GM21390 (cell line): Measurements from ENCODE around the gene XPNPEP3.
"Not testable (repeated sequence)": the region's sequence is repeated elsewhere in the genome, so short reads cannot be mapped to it uniquely, and the experiment has no call there.

ENCODE experiments used
- ATAC-seq: cut with Tn5 transposase; IDR thresholded peaks from one replicate; pipeline ENCODE4 v1.9.1; 2021; ENCODE audit not compliant: unreplicated experiment

XPNPEP3 gene

DNA sequence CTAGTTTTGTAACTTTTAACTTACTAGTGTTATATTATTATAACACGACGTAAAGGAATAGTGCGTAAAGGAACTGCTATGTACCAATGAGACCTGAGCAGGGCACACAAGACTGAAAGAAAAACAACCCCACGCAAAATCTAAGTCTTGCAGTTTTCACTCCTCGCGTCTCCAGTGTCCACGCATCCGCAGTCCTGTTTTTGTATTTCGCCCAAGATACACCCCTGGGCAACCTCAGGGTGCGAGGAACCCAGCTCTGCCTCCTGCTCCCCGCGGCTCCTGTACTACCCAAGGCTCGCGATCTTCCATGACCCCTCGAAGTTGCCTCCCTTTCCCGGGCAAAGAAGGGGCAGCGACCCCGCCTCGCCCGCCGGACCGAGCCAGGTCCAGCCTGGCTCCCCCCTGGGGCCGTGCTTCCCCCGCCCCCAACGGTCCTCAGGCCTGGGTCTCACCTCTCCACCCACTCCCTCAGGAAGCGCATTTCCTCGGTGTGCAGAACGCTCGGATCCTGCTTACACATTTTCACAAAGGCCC, 902 bp upstream of the XPNPEP3 start:
- peak; percentile 32 for ATAC-seq

DNA sequence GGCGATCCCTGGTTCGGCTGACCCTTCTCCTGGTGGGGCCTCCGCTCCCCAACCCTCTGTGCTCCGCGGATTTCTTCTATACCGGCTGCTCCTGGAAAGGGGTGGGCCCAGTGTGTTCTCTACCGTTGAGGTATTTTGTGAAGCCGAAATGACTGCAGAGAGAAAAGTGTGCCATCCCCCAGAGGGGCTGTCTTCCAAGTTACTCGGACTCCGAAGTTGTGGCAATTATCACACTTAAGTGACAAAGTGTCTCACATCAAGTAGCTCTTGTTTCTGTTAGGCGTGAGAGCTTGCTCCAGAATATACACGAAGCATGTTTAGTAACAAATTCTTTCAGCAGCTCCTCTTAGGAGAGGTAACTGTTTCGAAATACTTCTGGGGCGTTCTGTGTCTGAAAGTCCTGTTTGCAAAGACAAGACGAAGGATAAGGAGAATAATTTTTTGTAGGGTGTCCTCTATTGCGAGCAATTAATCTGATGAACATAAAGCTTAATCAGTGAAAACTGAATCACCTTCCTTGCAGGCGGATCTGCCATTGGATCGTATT, 434 bp downstream of the XPNPEP3 start:
- ATAC-seq: no peak

DNA sequence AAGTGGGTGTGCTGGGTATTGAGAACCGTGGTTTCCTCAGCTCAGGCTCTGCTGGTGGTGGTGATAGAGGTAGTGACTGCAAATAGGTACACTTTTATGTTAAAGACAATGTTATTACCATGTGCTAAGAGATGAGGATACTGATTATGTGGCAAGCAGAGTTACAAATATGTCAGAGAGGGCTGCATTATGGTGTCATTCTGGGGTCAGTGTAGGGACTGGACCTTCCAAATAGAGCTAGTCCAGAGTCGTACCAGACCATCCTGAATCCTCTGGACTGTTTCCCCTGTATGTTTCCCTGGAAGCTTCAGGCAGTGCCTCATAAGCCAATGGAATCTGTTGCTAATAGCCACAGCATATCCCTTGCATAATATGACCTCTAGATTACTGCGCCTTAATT, 5.1 kb downstream of the XPNPEP3 start, which contains the start of gene DNAJB7:
Gene DNAJB7 (minus strand): TSS at position 101 of the 400 bp plus-strand sequence. CDS start 119 bp downstream, outside the sequence.
- ATAC-seq: no peak

DNA sequence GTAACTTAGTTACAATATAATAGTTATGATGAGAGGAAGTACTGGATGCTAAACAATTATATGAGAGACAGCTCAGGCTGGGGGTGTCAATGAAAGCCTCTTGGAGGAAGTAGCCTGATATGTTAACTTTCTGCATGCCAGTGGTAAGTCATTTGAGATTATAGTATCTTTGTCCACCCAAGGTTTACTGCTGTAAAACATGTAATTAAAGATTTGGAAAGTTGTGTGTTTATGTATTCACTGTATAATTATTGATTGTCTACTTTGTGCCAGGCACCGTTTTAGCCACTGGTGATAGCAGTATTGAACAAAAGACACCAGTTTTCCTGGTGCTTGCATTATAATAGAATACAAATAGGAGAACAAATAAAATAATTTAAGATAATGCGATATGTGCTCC, 5.6 kb downstream of the XPNPEP3 start:
- ATAC-seq: no peak

DNA sequence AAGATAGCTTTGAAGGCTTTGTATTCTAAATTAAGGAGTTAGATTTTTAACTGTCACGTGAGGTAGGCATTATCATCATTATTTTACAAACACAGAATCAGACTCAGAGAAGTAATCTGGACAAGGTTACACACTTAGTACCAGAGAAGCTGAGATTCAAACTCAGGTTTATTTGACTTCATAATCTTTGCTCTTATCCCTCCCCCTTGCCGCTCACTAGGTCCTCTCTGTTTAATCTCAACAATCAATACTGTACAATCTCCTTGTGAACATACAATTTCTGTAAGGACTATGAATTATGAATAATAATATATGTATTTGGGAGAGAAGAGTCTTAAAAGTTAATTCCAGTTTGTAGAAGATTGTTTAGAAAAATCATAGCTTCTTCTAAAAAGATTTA, 10.2 kb downstream of the XPNPEP3 start:
- ATAC-seq: no peak

DNA sequence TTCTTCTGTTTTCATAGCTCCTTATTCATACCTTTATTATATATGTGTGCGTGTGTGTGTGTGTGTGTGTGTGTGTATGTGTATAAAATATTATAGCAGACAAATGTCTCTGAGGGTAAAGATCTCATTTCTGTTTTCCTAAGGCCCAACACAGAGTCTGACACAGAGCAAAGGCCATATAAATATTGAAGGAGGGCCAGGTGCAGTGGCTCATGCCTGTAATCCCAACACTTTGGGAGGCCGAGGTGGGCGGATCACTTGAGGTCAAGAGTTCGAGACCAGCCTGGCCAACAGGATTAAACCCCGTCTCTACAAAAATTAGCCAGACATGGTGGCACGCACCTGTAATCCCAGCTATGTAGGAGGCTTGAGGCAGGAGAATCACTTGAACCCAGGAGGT, 11.4 kb downstream of the XPNPEP3 start:
- ATAC-seq: not testable (repeated sequence)

DNA sequence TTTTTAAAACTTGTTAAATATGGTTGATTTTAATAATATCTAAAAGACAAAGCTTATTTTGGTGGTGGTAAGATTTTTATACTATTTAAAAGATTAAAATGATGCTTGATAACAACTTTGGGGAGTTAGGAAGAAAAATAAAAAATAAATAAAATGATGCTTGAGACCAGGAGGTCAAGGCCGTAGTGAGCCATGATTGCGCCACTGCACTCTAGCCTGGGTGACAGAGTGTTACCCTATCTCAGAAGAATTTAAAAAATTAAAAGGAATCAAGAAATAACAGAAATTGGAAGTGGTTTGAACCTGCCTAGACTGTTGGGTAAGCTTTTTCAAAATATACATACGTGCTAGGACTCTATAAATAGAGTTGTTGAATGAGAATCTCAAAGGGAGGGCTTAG, 17.1 kb downstream of the XPNPEP3 start:
- ATAC-seq: no peak

DNA sequence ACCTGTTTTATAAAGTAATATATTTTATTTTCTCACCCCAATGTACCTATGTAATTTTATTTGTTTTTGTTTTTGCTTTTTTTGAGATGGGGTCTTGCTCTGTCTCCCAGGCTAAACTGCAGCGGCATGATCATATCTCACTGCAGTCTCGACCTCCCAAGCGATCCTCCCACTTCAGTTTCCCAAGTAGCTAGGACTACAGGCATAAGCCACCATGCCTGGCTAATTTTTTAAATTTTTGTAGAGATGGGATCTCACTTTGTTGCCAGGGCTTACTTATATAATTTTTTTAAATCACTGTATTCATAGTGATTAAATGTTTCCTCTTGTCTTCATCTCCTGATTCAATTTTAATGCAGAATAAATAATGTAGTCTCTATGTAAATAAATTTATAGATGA, 18.2 kb downstream of the XPNPEP3 start:
- ATAC-seq: no peak

DNA sequence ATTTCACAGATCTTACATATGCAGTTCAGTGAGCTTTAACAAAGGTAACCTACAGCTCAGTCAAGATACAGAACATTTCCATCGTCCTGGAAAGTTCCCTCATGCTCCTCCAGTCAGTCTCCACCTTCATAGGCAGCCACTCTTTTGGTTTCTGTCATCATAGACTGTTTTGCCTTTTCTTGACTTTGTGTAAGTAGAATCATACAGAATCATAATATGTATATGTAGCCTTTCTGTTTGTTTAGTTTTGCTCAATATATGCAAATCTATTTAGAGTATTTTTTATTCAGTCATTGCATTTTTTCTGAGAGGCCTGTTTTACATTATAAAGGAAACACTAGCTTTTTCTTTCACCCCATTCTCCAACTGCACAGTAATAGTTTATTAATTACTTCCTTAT, 20.0 kb downstream of the XPNPEP3 start:
- no peak for ATAC-seq

DNA sequence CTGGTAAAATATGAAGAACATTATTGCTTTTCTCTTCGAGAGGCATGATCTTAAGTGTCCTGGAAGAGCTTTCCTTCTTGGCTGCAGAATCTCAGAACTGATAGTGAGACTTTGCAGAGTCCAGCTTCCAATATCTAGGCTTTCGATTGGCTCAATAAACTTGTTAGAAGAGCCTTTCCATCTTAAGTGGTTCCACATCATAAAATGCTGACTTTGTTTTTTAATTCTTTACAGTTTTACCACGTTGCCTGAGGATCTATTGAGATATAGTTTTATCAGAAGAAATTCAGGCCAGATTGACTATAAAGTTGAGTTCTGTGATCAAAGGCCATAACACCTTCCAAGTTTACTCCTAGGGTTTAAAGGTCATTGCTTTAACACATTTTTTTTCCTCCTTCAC, 20.5 kb downstream of the XPNPEP3 start:
- no peak for ATAC-seq

DNA sequence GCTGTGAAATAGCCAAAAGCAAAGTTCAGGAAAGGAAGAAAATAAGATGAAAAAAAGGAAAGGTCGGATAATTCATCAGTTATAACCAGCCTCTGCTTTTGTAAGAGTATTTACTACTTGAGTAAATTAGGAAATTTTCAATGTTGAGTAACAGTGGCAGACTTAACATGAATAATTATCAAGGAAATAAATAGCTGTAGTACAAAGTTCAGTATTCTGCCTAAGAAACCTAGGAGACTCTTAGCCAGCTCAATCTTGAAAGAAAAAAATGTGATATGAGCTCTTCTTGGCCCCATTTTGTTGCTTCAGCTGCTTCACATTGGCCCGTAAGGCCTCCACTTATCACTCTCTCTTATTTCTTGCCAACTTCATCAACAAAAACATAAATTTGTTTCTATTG, 22.0 kb downstream of the XPNPEP3 start:
- ATAC-seq: no peak

DNA sequence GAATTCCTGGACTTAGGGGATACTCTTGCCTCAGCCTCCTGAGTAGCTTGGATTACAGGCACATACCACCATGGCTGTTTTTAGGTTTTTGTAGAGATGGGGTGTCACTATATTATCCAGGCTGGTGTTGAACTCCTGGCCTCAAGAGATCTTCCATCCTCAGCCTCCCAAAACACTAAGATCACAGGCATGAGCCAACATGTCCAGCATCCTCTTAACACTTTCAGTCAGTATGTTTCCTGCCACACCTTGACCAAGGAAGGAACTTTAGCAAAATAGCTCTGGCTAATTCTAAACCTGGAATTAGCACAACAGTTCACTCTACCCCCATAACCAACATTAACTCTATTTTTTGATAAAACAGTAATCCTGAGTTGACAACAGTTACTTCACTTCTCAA, 32.2 kb downstream of the XPNPEP3 start:
- ATAC-seq: no peak

DNA sequence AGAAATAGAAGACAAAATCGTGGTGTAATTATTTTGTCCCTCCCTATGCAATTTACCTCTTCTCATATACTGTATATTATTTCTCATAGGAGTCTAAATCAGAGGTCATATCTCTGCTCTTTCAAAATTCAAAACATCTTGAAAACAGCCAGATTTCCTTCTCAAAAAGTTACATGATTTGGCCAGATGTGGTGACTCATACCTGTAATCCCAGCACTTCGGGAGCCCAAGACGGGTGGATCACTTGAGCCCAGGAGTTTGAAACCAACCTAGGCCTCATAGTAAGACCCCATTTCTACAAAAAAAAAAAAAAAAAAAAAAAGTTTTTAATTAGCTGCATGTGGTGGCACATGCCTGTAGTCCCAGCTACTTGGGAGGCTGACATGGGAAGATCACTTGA, 33.9 kb downstream of the XPNPEP3 start:
- ATAC-seq: no peak

DNA sequence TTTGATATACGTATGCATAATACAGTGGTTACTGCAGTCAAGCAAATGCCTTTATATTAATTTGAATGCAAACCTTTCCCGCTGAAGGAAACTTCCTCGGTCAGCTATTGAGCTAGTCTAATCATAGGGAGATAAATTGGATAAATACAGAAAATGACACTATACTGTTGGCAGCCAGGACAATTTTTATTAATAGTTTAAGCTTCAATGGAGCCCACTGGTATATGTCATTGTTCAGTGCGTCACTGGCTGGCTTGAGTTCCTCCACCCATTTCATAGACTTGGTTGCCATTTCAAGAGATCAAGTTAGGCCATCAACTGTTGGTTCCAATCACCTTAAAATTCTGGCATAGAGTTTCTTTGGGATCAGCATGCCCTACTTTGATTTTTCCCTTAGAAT, 37.5 kb downstream of the XPNPEP3 start:
- ATAC-seq: no peak

DNA sequence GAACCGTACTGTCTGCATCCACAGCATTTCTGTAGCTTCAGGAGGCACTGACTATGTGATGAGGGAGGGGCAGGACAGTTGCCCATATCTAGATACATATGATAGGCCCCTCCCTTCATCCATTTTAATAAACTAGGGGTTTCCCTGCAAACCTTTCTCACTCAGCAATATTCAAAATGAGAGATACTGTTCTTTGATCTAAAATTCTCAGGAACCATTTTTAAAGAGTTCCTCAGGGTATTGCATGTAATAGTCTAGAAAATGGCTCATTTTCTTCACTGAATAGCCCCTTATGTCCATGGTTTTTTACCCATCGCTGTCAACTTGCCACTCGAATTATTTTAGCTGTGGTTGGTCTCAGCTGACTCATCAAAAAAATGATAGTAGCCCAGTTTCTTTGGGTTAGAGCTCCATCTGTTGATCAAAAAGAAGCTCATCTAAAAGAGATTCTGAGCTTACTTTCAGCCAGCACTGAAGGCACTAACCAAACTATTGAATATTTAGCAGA, 42.0 kb downstream of the XPNPEP3 start:
- ATAC-seq: no peak

DNA sequence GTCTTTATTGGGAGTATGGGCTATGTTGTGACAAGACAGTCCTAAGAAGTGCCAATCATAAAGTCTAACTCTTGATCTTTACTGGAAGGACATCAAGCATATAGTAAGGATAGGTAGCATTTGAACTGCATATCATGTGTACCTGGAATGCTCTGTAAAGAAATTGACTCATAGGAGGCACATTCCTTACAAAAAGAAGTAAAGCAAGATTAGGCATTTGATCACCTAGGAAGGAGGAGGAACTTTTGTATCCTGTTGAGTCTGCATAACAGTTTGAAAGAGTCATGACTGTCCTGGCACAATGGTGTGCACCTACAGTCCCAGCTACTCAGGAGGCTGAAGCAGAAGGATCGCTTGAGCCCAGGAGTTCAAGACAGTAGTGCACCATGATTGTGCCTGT, 47.2 kb downstream of the XPNPEP3 start:
- no peak for ATAC-seq

DNA sequence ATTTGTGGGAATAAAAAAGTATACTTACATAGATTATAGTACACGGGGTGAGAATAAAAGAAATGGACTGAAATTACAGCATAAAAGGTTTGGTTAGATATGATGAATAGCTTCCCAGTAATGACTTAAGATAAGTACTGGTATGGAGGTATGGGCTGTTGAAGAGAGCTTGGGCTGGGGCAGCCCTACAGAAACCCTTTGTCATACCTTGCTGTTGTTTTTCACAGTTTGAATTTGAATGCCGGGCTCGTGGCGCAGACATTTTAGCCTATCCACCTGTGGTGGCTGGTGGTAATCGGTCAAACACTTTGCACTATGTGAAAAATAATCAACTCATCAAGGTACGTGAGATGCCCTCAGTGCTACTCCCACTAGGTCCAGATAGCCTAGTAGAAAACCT, 51.9 kb downstream of the XPNPEP3 start:
- ATAC-seq: no peak

DNA sequence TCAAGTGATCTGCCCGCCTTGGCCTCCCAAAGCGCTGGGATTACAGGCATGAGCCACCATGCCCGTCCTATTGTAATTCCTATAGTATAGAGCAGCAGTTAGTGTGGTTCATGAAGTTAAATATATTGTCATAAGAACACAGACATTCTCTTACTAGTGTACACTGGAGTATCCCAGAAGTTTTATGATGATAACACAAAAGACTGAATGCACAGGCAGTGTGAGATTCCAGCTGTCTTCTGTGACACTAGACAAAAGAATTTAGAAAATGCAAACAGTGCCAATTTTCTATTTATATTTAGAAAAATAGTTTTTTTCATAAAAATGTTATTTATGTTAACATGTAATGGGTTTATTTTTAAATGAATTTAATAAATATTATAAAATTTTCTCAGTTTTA, 54.8 kb downstream of the XPNPEP3 start:
- ATAC-seq: no peak

DNA sequence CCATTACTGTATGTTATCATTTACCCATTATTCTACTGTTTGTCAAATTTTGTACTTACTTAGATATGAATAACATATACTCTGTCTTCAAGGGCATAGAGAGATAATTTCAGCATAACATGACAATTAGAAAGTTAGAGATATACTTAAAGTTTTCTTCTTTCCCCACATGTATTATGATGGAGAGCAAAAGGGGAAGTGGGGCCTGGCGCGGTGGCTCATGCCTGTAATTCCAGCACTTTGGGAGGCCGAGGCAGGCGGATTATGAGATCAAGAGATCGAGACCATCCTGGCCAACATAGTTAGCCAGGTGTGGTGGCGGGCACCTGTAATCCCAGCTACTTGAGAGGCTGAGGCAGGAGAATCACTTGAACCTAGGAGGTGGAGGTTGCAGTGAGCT, 56.0 kb downstream of the XPNPEP3 start:
- not testable (repeated sequence) for ATAC-seq

DNA sequence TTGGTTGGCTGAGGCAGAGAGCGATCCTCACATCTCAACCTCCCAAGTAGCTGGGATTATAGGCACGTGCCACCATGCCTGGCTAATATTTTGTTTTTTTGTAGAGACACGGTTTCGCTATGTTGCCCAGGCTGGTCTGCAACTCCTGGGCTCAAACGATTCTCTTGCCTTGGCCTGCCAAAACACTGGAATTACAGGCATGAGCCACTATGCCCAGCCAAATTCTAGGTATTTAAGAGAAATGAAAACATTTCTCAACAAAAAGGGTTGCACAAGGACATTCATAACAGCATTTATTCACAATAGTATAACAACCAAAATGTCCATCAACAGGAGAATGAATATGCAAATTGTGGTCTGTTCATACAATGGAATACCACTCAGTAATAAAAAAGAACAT, 62.5 kb downstream of the XPNPEP3 start:
- no peak for ATAC-seq

DNA sequence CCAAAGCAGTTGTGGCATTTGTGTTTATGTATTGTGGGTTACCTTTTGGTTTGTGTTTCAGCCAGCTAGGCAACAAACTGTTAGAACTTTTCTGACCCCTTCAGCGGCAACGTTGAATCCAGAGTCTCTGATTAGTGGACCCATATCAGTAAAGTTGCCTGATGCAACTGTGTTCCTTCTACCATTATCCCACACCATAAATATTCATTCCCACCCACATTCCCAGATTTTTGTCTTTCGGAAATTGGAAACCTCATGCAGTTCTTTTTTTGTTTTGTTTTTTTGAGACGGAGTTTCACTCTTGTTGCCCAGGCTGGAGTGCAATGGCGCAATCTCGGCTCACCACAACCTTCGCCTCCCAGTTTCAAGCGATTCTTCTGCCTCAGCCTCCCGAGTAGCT, 63.6 kb downstream of the XPNPEP3 start:
- no peak for ATAC-seq

DNA sequence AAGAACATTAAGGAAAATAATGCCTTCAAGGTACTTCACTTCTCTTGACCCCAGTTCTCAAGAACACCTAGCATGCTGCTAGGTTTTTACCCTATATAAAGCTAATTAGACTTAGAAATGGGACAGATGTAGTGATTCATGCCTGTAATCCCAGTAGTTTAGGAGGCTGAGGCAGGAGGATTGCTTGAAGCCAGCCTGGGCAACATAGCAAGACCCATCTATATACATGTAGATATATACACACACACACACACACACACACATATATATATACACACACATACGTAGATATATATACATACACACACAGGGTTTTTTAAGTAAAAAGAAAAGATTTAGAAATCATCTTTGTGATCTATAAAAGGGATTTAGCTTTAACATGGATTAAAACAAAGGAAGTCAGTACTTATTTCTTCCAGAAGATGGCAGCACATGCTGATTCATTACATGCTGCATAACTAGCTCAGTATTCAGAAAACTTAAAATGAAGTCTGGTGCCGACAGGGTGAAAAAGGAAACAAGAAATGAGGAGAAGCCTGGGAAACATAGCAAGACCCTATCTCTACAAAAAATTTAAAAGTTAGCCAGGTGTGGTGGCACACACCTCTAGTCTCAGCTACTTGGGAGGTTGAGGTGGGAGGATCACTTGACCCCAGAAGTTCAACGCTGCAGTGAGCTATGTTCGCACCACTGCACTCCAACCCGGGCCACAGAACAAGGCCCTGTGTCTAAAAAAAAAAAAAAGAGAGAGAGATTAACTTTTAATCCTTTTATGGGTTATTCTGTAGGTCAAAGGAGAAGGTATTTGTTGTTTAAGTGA, 65.7 kb downstream of the XPNPEP3 start:
- no peak for ATAC-seq
